HepG2 (cell line): ENCODE results near the gene TBXAS1. TPM values are rescaled to one million over a fixed set of nuclear protein-coding genes. Genes with fewer than 3 reads are reported as not detected.

ENCODE experiments used
- ATAC-seq: fragments of 200-7000 bp; cut with Tn5 transposase; 3 replicates; pipeline ENCODE4 v1.9.1; 2020; ENCODE audit warnings: mild to moderate bottlenecking, moderate library complexity
- BruUV-seq: library from RNA; stranded (reverse); fragments of 400-500 nt; replicated peaks from 2 replicates; lab custom pipeline; 2021; lab: Mats Ljungman, UMichigan
- CTCF ChIA-PET: fragments of 300-600 bp; formaldehyde crosslinking; extraction: SDS; loops from one replicate; lab custom pipeline; 2021; ENCODE audit warnings: low total read pairs, inconsistent platforms, low intra/inter-chr PET ratio; lab: Yijun Ruan, JAX
- POLR2A ChIA-PET: fragments of 350-600 bp; sonication (Branson Sonifier 250); formaldehyde crosslinking; loops from one replicate; lab custom pipeline; 2020; ENCODE audit warnings: antibody characterized with exemption, inconsistent platforms; lab: Yijun Ruan, JAX
- DNase-seq: peaks from one replicate; pipeline ENCODE4 v3.0.0-alpha.2; 2015; ENCODE audit warnings: low spot score
- FAIRE-seq: peaks from 3 replicates; lab custom pipeline; 2011; peaks lifted over from hg19 to GRCh38; lab: Jason Lieb, UNC
- H2AFZ ChIP-seq: one replicate; pipeline ENCODE4 v1.6.1; 2011; ENCODE audit warnings: low read length, inconsistent platforms
- H3K27ac ChIP-seq: fragments of 300-600 bp; 3 replicates; pipeline ENCODE4 v1.8.0; 2011; ENCODE audit warnings: mixed run types, mild to moderate bottlenecking, mixed read lengths, low read length, inconsistent platforms; ENCODE audit not compliant: insufficient read depth; ENCODE audit errors: extremely low read length
- H3K27me3 ChIP-seq, 2 experiments: fragments of 200-600 bp in 1 of 2; 2 replicates in 1 of 2; 3 replicates in 1 of 2; pipeline versions ENCODE4 v1.6.0 to v1.8.0; 2011; ENCODE audit warnings: low read length in 2 of 2, mild to moderate bottlenecking in 2 of 2, moderate library complexity in 2 of 2, inconsistent platforms in 1 of 2; ENCODE audit not compliant: insufficient read depth in 2 of 2, control insufficient read depth in 1 of 2
- H3K36me3 ChIP-seq, 2 experiments: fragments of 200-600 bp in 1 of 2; replicated peaks in 1 of 2; 2 replicates in 1 of 2; 3 replicates in 1 of 2; pipeline versions ENCODE4 v1.5.1 to v1.8.0; 2011; ENCODE audit warnings: low read length in 2 of 2, inconsistent platforms in 1 of 2; ENCODE audit not compliant: insufficient read depth in 2 of 2, control insufficient read depth in 1 of 2
- H3K4me1 ChIP-seq: 2 replicates; pipeline ENCODE4 v1.5.1; 2012; ENCODE audit warnings: low read length, inconsistent platforms; ENCODE audit not compliant: insufficient read depth
- H3K4me2 ChIP-seq: 2 replicates; pipeline ENCODE4 v1.6.0; 2011; ENCODE audit warnings: low read depth, low read length, inconsistent platforms
- H3K4me3 ChIP-seq, 3 experiments: fragments of 200-600 bp in 1 of 3; sonication (generic), shearing (Covaris generic) in 1 of 3; replicated peaks in 1 of 3; 2 replicates each; pipeline ENCODE4 v1.5.1; 2011 to 2016; ENCODE audit warnings: low read length in 3 of 3, inconsistent platforms in 2 of 3, low read depth in 2 of 3, mild to moderate bottlenecking in 2 of 3, control low read depth in 1 of 3, mixed read lengths in 1 of 3; ENCODE audit not compliant: insufficient read depth in 1 of 3
- H3K79me2 ChIP-seq: one replicate; pipeline ENCODE4 v1.6.1; 2011; ENCODE audit warnings: low read length, inconsistent platforms; ENCODE audit not compliant: insufficient read depth
- H3K9ac ChIP-seq: 2 replicates; pipeline ENCODE4 v1.6.0; 2011; ENCODE audit warnings: mild to moderate bottlenecking, low read depth, low read length, inconsistent platforms; ENCODE audit not compliant: insufficient read depth
- H3K9me3 ChIP-seq: 2 replicates; pipeline ENCODE4 v1.5.1; 2012; ENCODE audit warnings: mild to moderate bottlenecking, low read length
- H4K20me1 ChIP-seq: 2 replicates; pipeline ENCODE4 v1.6.0; 2011; ENCODE audit warnings: inconsistent platforms, mild to moderate bottlenecking, low read length, moderate library complexity; ENCODE audit not compliant: insufficient read depth
- CBX2 ChIP-seq, 2 experiments: fragments of 200-600 bp in 1 of 2; sonication (generic); formaldehyde crosslinking in 1 of 2; IDR thresholded peaks; 2 replicates each; pipeline versions ENCODE4 v1.7.0 to v1.8.1; 2018 to 2022; ENCODE audit warnings: low read depth in 2 of 2, low read length in 1 of 2, mild to moderate bottlenecking in 1 of 2, missing genetic modification reagents in 1 of 2
- ELF4 ChIP-seq: sonication (generic); formaldehyde crosslinking; IDR thresholded peaks from 2 replicates; pipeline ENCODE4 v1.5.0; 2020; ENCODE audit warnings: missing genetic modification reagents, mild to moderate bottlenecking, moderate library complexity, borderline replicate concordance
- EP300 ChIP-seq, 3 experiments: sonication (generic) in 1 of 3; formaldehyde crosslinking in 1 of 3; IDR thresholded peaks; 2 replicates each; pipeline versions ENCODE4 v1.5.1 to v1.6.1; 2011 to 2020; ENCODE audit warnings: low read depth in 2 of 3, low read length in 2 of 3, borderline replicate concordance in 1 of 3, improper control_type of control experiment in 1 of 3, mild to moderate bottlenecking in 1 of 3, missing genetic modification reagents in 1 of 3, moderate library complexity in 1 of 3
- NR2C2 ChIP-seq: sonication (generic); formaldehyde crosslinking; IDR thresholded peaks from 2 replicates; pipeline ENCODE4 v1.4.0; 2020; ENCODE audit warnings: missing genetic modification reagents, mild to moderate bottlenecking, moderate library complexity, borderline replicate concordance
- NR2F1 ChIP-seq, 2 experiments: fragments of 450-650 bp in 1 of 2; formaldehyde crosslinking in 1 of 2; IDR thresholded peaks; 2 replicates each; pipeline versions ENCODE4 v1.5.0 to v1.6.1; 2016 to 2020; ENCODE audit warnings: mild to moderate bottlenecking in 1 of 2, missing compliant biosample characterization in 1 of 2, missing genetic modification reagents in 1 of 2, moderate library complexity in 1 of 2
- ONECUT2 ChIP-seq: sonication (generic); formaldehyde crosslinking; IDR thresholded peaks from 2 replicates; pipeline ENCODE4 v1.4.0; 2020; ENCODE audit warnings: missing genetic modification reagents
- PTBP1 ChIP-seq: fragments of 200-400 bp; formaldehyde crosslinking; IDR thresholded peaks from 2 replicates; pipeline ENCODE4 v1.6.1; 2018; ENCODE audit warnings: low read length, low read depth; ENCODE audit not compliant: poor library complexity, severe bottlenecking
- RAD51 ChIP-seq: fragments of 450-650 bp; IDR thresholded peaks from 2 replicates; pipeline ENCODE4 v1.6.1; 2016; ENCODE audit warnings: borderline replicate concordance
- REXO4 ChIP-seq: sonication (generic); formaldehyde crosslinking; IDR thresholded peaks from 2 replicates; pipeline ENCODE4 v1.8.0; 2022; ENCODE audit warnings: missing genetic modification reagents, mild to moderate bottlenecking, borderline replicate concordance
- SSRP1 ChIP-seq: IDR thresholded peaks from 2 replicates; pipeline ENCODE4 v1.6.1; 2016; ENCODE audit warnings: control low read depth
- ZNF20 ChIP-seq: sonication (generic); formaldehyde crosslinking; IDR thresholded peaks from 2 replicates; pipeline ENCODE4 v1.4.0; 2020; ENCODE audit warnings: mild to moderate bottlenecking, moderate library complexity, missing genetic modification reagents
- ZNF263 ChIP-seq: sonication (generic); formaldehyde crosslinking; IDR thresholded peaks from 2 replicates; pipeline ENCODE4 v1.4.0; 2020; ENCODE audit warnings: missing genetic modification reagents
- whole genome bisulfite sequencing: methylation state at CpG from one replicate; pipeline ENCODE4 v1.1.6; 2017; ENCODE audit warnings: low lambda C conversion rate; 5-methylcytosine and 5-hydroxymethylcytosine counted together
- in situ Hi-C: cut with HindIII; loops from 2 replicates; pipeline ENCODE4 v1.10.0; 2017; ENCODE audit warnings: low pct_unique_long_range_greater_than_20kb; ENCODE audit not compliant: extremely low pct_ligation_motif_present
- intact Hi-C: fragments of 100-400 bp; cut with micrococcal nuclease; formaldehyde crosslinking; loops from one replicate; pipeline ENCODE4 v1.10.0; 2022; ENCODE audit not compliant: unreplicated experiment
- polyA plus RNA-seq, 8 experiments: library from polyadenylated mRNA; depleted of rRNA in 3 of 8; stranded (reverse) in 7 of 8; unstranded in 1 of 8; fragments of >200 nt; fragmentation: Illumina TruSeq in 4 of 8; extraction: Trizol in 4 of 8; gene quantifications; 2 replicates each; pipeline versions ENCODE4 v1.2.1 to v1.2.3, GENCODE V29; 2011 to 2016; ENCODE audit warnings: low read depth in 4 of 8, missing spikeins in 1 of 8, mixed read lengths in 1 of 8; ENCODE audit not compliant: insufficient read depth in 1 of 8
- total RNA-seq, 5 experiments: library from RNA; depleted of rRNA; stranded (reverse); fragments of >200 nt; fragmentation: Illumina TruSeq; extraction: Trizol; gene quantifications; 2 replicates each; pipeline ENCODE4 v1.2.3, GENCODE V29; 2016; ENCODE audit warnings: low read depth in 1 of 5
- TF ChIP-seq, protein P1 (sequence below): sonication (generic); formaldehyde crosslinking; IDR thresholded peaks from 2 replicates; pipeline ENCODE4 v1.5.1; 2020; ENCODE audit warnings: missing genetic modification reagents, mild to moderate bottlenecking, borderline replicate concordance

Gene TBXAS1
- total and polyA plus RNA-seq, 2 of the 13 experiments (the other 11 are each of a cell fraction or from before 2014, with no cell fraction given) = 4.0 to 4.9 TPM

DNA sequence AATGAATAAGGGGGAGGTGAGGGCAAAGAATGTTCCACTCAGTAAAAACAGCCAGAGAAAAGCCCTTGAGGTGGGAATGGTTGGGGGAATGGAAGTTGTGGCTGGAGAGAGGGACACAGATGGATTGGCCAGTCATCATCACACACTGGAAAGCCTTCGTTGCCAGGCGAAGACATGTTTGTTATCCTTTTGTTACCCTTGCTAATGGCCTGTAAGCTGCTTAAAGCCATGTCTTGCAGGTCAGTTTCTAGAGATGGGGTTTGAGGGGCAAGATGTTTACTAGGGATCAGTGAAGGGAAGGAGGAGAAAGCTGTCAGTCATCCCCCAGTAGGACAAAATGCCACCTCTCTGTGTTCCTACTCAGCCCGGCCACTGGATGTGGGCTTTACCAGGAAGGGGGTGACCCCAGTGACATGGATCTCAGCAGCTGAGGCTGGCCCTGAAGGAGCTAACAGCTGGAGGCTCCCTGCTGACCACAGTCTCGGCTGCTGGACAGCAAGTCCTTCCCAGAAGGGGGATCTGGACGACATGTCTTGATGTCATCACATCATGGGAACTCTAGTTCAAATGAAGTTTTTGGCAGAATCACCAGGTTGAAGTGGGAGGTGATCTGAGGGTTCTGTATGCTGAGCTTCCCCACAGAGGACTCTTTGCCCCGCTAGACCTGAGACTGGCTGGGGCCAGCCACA lies 66.2 kb downstream of the TBXAS1 start:
- H3K4me2 ChIP-seq = no peak overlapping the region
- H3K79me2 ChIP-seq = no peaks in the 10 kb centered on the region
- no peak overlapping the region for H3K4me3 ChIP-seq
- no peaks in the 10 kb centered on the region for H3K36me3 ChIP-seq
- FAIRE-seq (no peak), DNase-seq (no peak), ATAC-seq (no peak)
- H2AFZ ChIP-seq = no peak overlapping the region
- H3K9ac ChIP-seq = no peak overlapping the region
- 41% methylated on average over 6 of the region's 6 CpGs for WGBS
- TF ChIP-seq ELF4 (no peak), ONECUT2 (CRISPR knock-in tag) (no peak), EP300 (IDR thresholded peaks at IDR 0.05; ENCODE audit: low read depth in 2 of 2, low read length in 2 of 2) (no peak), EP300 (CRISPR knock-in tag; IDR thresholded peaks at IDR 0.05; ENCODE audit: borderline replicate concordance) (no peak), NR2C2 (no peak), ZNF20 (CRISPR knock-in tag) (no peak), REXO4 (CRISPR knock-in tag) (no peak), NR2F1 (CRISPR knock-in tag; IDR thresholded peaks at IDR 0.05) (no peak), SSRP1 (CRISPR knock-in tag) (no peak), PTBP1 (no peak), CBX2 (IDR thresholded peaks at IDR 0.05; ENCODE audit: low read depth, low read length) (no peak), CBX2 (CRISPR knock-in tag; IDR thresholded peaks at IDR 0.05; ENCODE audit: low read depth) (no peak), ZNF263 (CRISPR knock-in tag) (no peak), RAD51 (no peak)
- TF ChIP-seq, protein P1, sequence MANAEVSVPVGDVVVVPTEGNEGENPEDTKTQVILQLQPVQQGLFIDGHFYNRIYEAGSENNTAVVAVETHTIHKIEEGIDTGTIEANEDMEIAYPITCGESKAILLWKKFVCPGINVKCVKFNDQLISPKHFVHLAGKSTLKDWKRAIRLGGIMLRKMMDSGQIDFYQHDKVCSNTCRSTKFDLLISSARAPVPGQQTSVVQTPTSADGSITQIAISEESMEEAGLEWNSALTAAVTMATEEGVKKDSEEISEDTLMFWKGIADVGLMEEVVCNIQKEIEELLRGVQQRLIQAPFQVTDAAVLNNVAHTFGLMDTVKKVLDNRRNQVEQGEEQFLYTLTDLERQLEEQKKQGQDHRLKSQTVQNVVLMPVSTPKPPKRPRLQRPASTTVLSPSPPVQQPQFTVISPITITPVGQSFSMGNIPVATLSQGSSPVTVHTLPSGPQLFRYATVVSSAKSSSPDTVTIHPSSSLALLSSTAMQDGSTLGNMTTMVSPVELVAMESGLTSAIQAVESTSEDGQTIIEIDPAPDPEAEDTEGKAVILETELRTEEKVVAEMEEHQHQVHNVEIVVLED (CRISPR knock-in tag) = no peak
- in situ Hi-C loops (no loop called here), intact Hi-C loops (no loop called here)
- H4K20me1 ChIP-seq = no peaks in the 10 kb centered on the region
- ChIA-PET CTCF (no interaction called here), POLR2A (no interaction called here)
- no peaks in the 10 kb centered on the region for H3K9me3 ChIP-seq
- H3K27me3 ChIP-seq = peaks cover 1 to 11% of the 10 kb centered on the region in 2 experiments; a peak in 1 of 5 replicates
- H3K27ac ChIP-seq = no peak overlapping the region
- no peaks in the 10 kb centered on the region for H3K4me1 ChIP-seq
- BruUV-seq = no TSS peak
